Activated CD4-positive, alpha-beta memory T cell treated with anti-CD3 and anti-CD28 coated beads for 36 hours (primary cell): Measurements from ENCODE around the gene LMAN2. TPM values are rescaled to one million over a fixed set of nuclear protein-coding genes. Genes with fewer than 3 reads are reported as not detected.

ENCODE experiments used
- CTCF ChIA-PET: fragments of 350-600 bp; sonication (Branson Sonifier 250); formaldehyde crosslinking; loops from one replicate; lab custom pipeline; 2021; ENCODE audit warnings: antibody characterized with exemption, inconsistent platforms; lab: Charles Lee
- POLR2A ChIA-PET: fragments of 350-600 bp; sonication (Branson Sonifier 250); formaldehyde crosslinking; loops from one replicate; lab custom pipeline; 2021; ENCODE audit warnings: antibody characterized with exemption; lab: Charles Lee
- DNase-seq: peaks from one replicate; pipeline ENCODE4 v3.0.0-alpha.2; 2020
- H3K27ac Mint-ChIP-seq: one replicate; pipeline ENCODE4 v1.8.0; 2021; ENCODE audit warnings: mixed read lengths
- H3K27me3 Mint-ChIP-seq: one replicate; pipeline ENCODE4 v1.8.0; 2021; ENCODE audit warnings: mixed read lengths
- H3K36me3 Mint-ChIP-seq: one replicate; pipeline ENCODE4 v1.8.0; 2021; ENCODE audit warnings: mixed read lengths
- H3K4me1 Mint-ChIP-seq: one replicate; pipeline ENCODE4 v1.8.0; 2021; ENCODE audit warnings: low read depth, mixed read lengths
- H3K4me3 Mint-ChIP-seq: one replicate; pipeline ENCODE4 v1.8.0; 2021; ENCODE audit warnings: mild to moderate bottlenecking, mixed read lengths
- H3K9me3 Mint-ChIP-seq: one replicate; pipeline ENCODE4 v1.8.0; 2021; ENCODE audit warnings: mixed read lengths
- intact Hi-C: fragments of 100-400 bp; cut with micrococcal nuclease; formaldehyde crosslinking; loops from one replicate; pipeline ENCODE4 v1.15.1; 2023
- total RNA-seq, 2 experiments: library from RNA; stranded (reverse); gene quantifications; one replicate each; pipeline ENCODE4 v1.2.3, GENCODE V29; 2021

Gene LMAN2
- total RNA-seq, 2 experiments from 2014 or later = 98.3 to 104 TPM

GRCh38 chr5:177389241-177390169, 38.0 kb upstream of the LMAN2 start:
- H3K4me1 Mint-ChIP-seq = peaks cover 45% of the 10 kb centered on the region
- no peaks in the 10 kb centered on the region for H3K27me3 Mint-ChIP-seq
- peak overlapping the region; percentile 87 for H3K27ac Mint-ChIP-seq
- intact Hi-C loops = loop anchor here (1.0 to 5.0 kb wide), 11 partner anchors 10 to 277 kb away; partner anchors contain the start of genes LMAN2, PDLIM7 and PRR7
- H3K9me3 Mint-ChIP-seq = no peaks in the 10 kb centered on the region
- H3K4me3 Mint-ChIP-seq = peak overlapping the region; percentile 14
- no peaks in the 10 kb centered on the region for H3K36me3 Mint-ChIP-seq
- CTCF ChIA-PET = interaction anchor here (0.5 to 8.0 kb wide), 35 partner anchors 10 to 694 kb away, joined by 3 to 223 read pairs (median 15); partner anchors contain the start of genes DDX41, F12, GRK6 and LMAN2
- POLR2A ChIA-PET = interaction anchor here (0.7 to 2.8 kb wide), 23 partner anchors 11 to 204 kb away, joined by 3 to 25 read pairs (median 4); partner anchors contain the start of genes LMAN2 and PRR7
- peak; percentile 84 for DNase-seq

GRCh38 chr5:177388521-177389052, 37.1 kb upstream of the LMAN2 start:
- intact Hi-C loops = loop anchor here (1.0 to 5.0 kb wide), 5 partner anchors 9 to 41 kb away; partner anchors contain the start of gene LMAN2
- no peak for DNase-seq
- Mint-ChIP-seq H3K9me3 (no peaks in the 10 kb centered on the region), H3K4me3 (peak overlapping the region; percentile 14), H3K27me3 (no peaks in the 10 kb centered on the region), H3K4me1 (peaks cover 45% of the 10 kb centered on the region), H3K36me3 (no peaks in the 10 kb centered on the region), H3K27ac (peak overlapping the region; percentile 87)
- CTCF ChIA-PET = interaction anchor here (1.0 to 8.0 kb wide), 19 partner anchors 9 to 119 kb away, joined by 3 to 223 read pairs (median 37); partner anchors contain the start of genes GRK6, LMAN2, MXD3 and PDLIM7
- POLR2A ChIA-PET = interaction anchor here (0.8 to 2.8 kb wide), 12 partner anchors 10 to 66 kb away, joined by 3 to 25 read pairs (median 9); no protein-coding TSS in a partner anchor

GRCh38 chr5:177387405-177387804, 35.9 kb upstream of the LMAN2 start:
- Mint-ChIP-seq H3K27me3 (no peaks in the 10 kb centered on the region), H3K9me3 (no peaks in the 10 kb centered on the region), H3K4me1 (peaks cover 45% of the 10 kb centered on the region), H3K4me3 (no peak overlapping the region), H3K36me3 (no peaks in the 10 kb centered on the region), H3K27ac (no peak overlapping the region)
- intact Hi-C loops = loop anchor here (5.0 kb wide), 1 partner anchor 35 kb away; the partner anchor contains the start of gene LMAN2
- ChIA-PET CTCF (interaction anchor here (0.6 to 5.5 kb wide), 4 partner anchors 17 to 66 kb away, joined by 3 to 178 read pairs (median 46); partner anchors contain the start of genes LMAN2 and PRR7), POLR2A (no interaction called here)
- no peak for DNase-seq

- Mint-ChIP-seq H3K9me3 (no peaks in the 10 kb centered on the region), H3K36me3 (no peaks in the 10 kb centered on the region), H3K27ac (no peak overlapping the region), H3K4me1 (peaks cover 45% of the 10 kb centered on the region), H3K4me3 (no peak overlapping the region), H3K27me3 (no peaks in the 10 kb centered on the region)
- ChIA-PET CTCF (interaction anchor here (1.2 to 5.5 kb wide), 4 partner anchors 16 to 77 kb away, joined by 4 to 178 read pairs (median 12); no protein-coding TSS in a partner anchor), POLR2A (interaction anchor here (0.8 kb wide), 1 partner anchor 69 kb away, joined by 3 read pairs; no protein-coding TSS in a partner anchor)
- intact Hi-C loops = loop anchor here (5.0 kb wide), 1 partner anchor 34 kb away; the partner anchor contains the start of gene LMAN2
- no peak for DNase-seq
Observed at GRCh38 chr5:177386542-177386941, 35.1 kb upstream of the LMAN2 start.

- no peaks in the 10 kb centered on the region for H3K36me3 Mint-ChIP-seq
- no peak for DNase-seq
- intact Hi-C loops = loop anchor here (5.0 kb wide), 1 partner anchor 33 kb away; the partner anchor contains the start of gene LMAN2
- peaks cover 40% of the 10 kb centered on the region for H3K4me1 Mint-ChIP-seq
- POLR2A ChIA-PET = no interaction called here
- no peaks in the 10 kb centered on the region for H3K9me3 Mint-ChIP-seq
- no peak overlapping the region for H3K27ac Mint-ChIP-seq
- no peaks in the 10 kb centered on the region for H3K27me3 Mint-ChIP-seq
- CTCF ChIA-PET = interaction anchor here (0.8 to 4.1 kb wide), 4 partner anchors 15 to 76 kb away, joined by 3 to 19 read pairs (median 4); no protein-coding TSS in a partner anchor
- no peak overlapping the region for H3K4me3 Mint-ChIP-seq
Observed at GRCh38 chr5:177385720-177386119, 34.3 kb upstream of the LMAN2 start.

GRCh38 chr5:177384134-177384533, 32.7 kb upstream of the LMAN2 start, which contains the start of gene SLC34A1:
TSS of gene SLC34A1 (plus strand) at chr5:177384434. CDS start at chr5:177385742, 1,308 bp downstream.
- no peaks in the 10 kb centered on the region for H3K36me3 Mint-ChIP-seq
- POLR2A ChIA-PET = interaction anchor here (0.7 kb wide), 2 partner anchors 15 to 37 kb away, joined by 3 to 4 read pairs; no protein-coding TSS in a partner anchor
- intact Hi-C loops = no loop called here
- no peaks in the 10 kb centered on the region for H3K9me3 Mint-ChIP-seq
- H3K27ac Mint-ChIP-seq = no peak within 1 kb of the TSS
- CTCF ChIA-PET = interaction anchor here (0.7 to 4.1 kb wide), 3 partner anchors 14 to 37 kb away, joined by 4 to 19 read pairs (median 15); no protein-coding TSS in a partner anchor
- peaks cover 33% of the 10 kb centered on the region for H3K4me1 Mint-ChIP-seq
- no peaks in the 10 kb centered on the region for H3K27me3 Mint-ChIP-seq
- DNase-seq = no peak
- H3K4me3 Mint-ChIP-seq = no peak within 1 kb of the TSS

GRCh38 chr5:177383181-177383580, 31.7 kb upstream of the LMAN2 start:
- intact Hi-C loops = no loop called here
- Mint-ChIP-seq H3K4me1 (peaks cover 27% of the 10 kb centered on the region), H3K36me3 (no peaks in the 10 kb centered on the region), H3K4me3 (no peak overlapping the region), H3K27me3 (no peaks in the 10 kb centered on the region), H3K27ac (no peak overlapping the region), H3K9me3 (no peaks in the 10 kb centered on the region)
- ChIA-PET POLR2A (no interaction called here), CTCF (interaction anchor here (0.7 to 3.8 kb wide), 7 partner anchors 13 to 71 kb away, joined by 3 to 15 read pairs (median 3); no protein-coding TSS in a partner anchor)
- no peak for DNase-seq

- H3K4me1 Mint-ChIP-seq = peaks cover 23% of the 10 kb centered on the region
- H3K4me3 Mint-ChIP-seq = no peak overlapping the region
- no peak overlapping the region for H3K27ac Mint-ChIP-seq
- ChIA-PET CTCF (interaction anchor here (0.7 to 3.8 kb wide), 8 partner anchors 8 to 70 kb away, joined by 3 to 15 read pairs (median 4); no protein-coding TSS in a partner anchor), POLR2A (no interaction called here)
- H3K27me3 Mint-ChIP-seq = no peaks in the 10 kb centered on the region
- no peaks in the 10 kb centered on the region for H3K9me3 Mint-ChIP-seq
- intact Hi-C loops = no loop called here
- H3K36me3 Mint-ChIP-seq = no peaks in the 10 kb centered on the region
- peak; percentile 41 for DNase-seq
Observed at GRCh38 chr5:177382423-177383029, 31.1 kb upstream of the LMAN2 start.

- intact Hi-C loops = no loop called here
- Mint-ChIP-seq H3K27me3 (no peaks in the 10 kb centered on the region), H3K4me1 (peaks cover 20% of the 10 kb centered on the region), H3K36me3 (no peaks in the 10 kb centered on the region), H3K4me3 (no peak overlapping the region), H3K27ac (no peak overlapping the region), H3K9me3 (no peaks in the 10 kb centered on the region)
- POLR2A ChIA-PET = no interaction called here
- CTCF ChIA-PET = interaction anchor here (3.3 to 3.9 kb wide), 3 partner anchors 9 to 22 kb away, joined by 15 to 37 read pairs (median 35); no protein-coding TSS in a partner anchor
- no peak for DNase-seq
Observed at GRCh38 chr5:177380805-177381126, 29.3 kb upstream of the LMAN2 start.

GRCh38 chr5:177378884-177379883, 27.7 kb upstream of the LMAN2 start:
- Mint-ChIP-seq H3K27me3 (no peaks in the 10 kb centered on the region), H3K27ac (peak overlapping the region; percentile 36), H3K36me3 (no peaks in the 10 kb centered on the region), H3K4me3 (no peak overlapping the region), H3K9me3 (no peaks in the 10 kb centered on the region), H3K4me1 (peaks cover 20% of the 10 kb centered on the region)
- intact Hi-C loops = loop anchor here (1.0 kb wide), 2 partner anchors 10 to 15 kb away; no protein-coding TSS in a partner anchor
- DNase-seq = peak; percentile 67
- CTCF ChIA-PET = interaction anchor here (0.6 to 3.9 kb wide), 12 partner anchors 9 to 206 kb away, joined by 3 to 37 read pairs (median 4); no protein-coding TSS in a partner anchor
- POLR2A ChIA-PET = interaction anchor here (0.8 to 2.4 kb wide), 6 partner anchors 9 to 66 kb away, joined by 3 to 11 read pairs (median 4); partner anchors contain the start of gene RGS14
